ENCODE data around the gene SENP6. TPM values are rescaled to one million over a fixed set of nuclear protein-coding genes. Genes with fewer than 3 reads are reported as not detected.

Gene SENP6
- total RNA-seq, 2 experiments from 2014 or later = 69.5 to 75.1 TPM

DNA sequence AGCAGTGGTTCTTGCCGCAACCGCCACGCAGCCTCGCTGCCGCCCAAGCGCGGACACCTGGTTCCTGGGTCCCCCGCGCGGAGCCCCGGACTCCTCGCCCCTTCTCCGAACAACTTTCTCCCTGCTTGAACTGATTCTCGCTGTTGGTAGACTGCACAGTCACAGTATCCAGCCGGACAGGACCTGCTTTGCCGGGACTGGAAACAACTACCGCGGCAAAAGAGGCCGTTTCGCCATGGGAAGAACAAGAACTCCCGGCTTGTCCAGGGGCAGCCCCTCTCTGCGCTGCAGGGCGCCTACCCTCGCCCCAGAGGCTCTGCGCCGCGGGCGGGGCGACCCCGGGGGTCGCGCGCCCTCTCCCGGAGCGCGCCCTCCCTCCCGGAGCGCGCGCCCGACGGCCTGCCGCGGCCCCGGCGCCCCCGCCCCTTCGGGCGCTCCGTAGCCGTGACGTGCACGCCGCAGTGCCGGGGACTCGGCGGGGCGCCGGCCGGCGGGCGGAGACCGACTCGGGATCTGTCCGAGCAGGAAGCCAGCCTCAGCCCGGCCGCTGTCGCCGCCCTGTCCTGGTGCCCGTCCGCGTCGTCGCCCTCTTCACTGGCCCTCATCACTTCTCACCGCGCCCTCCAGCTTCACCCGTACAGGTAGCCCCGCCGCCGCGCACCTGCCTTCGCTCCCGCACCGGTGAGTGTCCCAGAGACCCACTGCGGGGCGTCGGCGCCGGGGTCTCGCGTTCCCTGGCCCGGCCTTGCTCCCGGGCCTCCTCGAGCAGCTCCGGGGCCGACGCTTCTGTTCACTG is 147.3 kb downstream of the SENP6 start, which contains the start of gene MYO6:
Gene MYO6 (plus strand): TSS at position 497 of the 796 bp plus-strand sequence. CDS start 68,309 bp downstream, outside the sequence.
- peaks cover 41% of the 10 kb centered on the region for H3K27me3 Mint-ChIP-seq
- peak; percentile 84 for ATAC-seq
- intact Hi-C loops (cut with DNase I, micrococcal nuclease) = loop anchor here in 1 of 2 experiments (2.0 to 5.0 kb wide), 2 partner anchors 82 to 467 kb away; partner anchors contain the start of gene TMEM30A

GRCh38 chr6:75751443-75751842 is 149.8 kb downstream of the SENP6 start:
- H3K27ac Mint-ChIP-seq = no peak overlapping the region
- intact Hi-C loops (cut with DNase I, micrococcal nuclease) = no loop called here
- CTCF ChIA-PET = no interaction called here
- POLR2A ChIA-PET = no interaction called here
- H3K27me3 Mint-ChIP-seq = peaks cover 33% of the 10 kb centered on the region
- H3K4me3 Mint-ChIP-seq = no peak overlapping the region
- no peak for DNase-seq
- ATAC-seq = no peak
- H3K4me1 Mint-ChIP-seq = peaks cover 6% of the 10 kb centered on the region
- H3K36me3 Mint-ChIP-seq (ENCODE audit: low read depth) = no peaks in the 10 kb centered on the region
- no peaks in the 10 kb centered on the region for H3K9me3 Mint-ChIP-seq (ENCODE audit: low read depth)

More for the DNA sequence above, 147.3 kb downstream of the SENP6 start, which contains the start of gene MYO6:
- Mint-ChIP-seq H3K4me1 (peaks cover 6% of the 10 kb centered on the region), H3K9me3 (ENCODE audit: low read depth) (no peaks in the 10 kb centered on the region), H3K27ac (peak within 1 kb of the TSS; percentile 53), H3K36me3 (ENCODE audit: low read depth) (no peaks in the 10 kb centered on the region), H3K4me3 (peak within 1 kb of the TSS; percentile 73)
- ChIA-PET POLR2A (no interaction called here), CTCF (no interaction called here)
- peak; percentile 55 for DNase-seq

- ATAC-seq (no peak), DNase-seq (no peak)
- Mint-ChIP-seq H3K27ac (no peak overlapping the region), H3K9me3 (ENCODE audit: low read depth) (no peaks in the 10 kb centered on the region), H3K4me1 (peaks cover 6% of the 10 kb centered on the region), H3K36me3 (ENCODE audit: low read depth) (no peaks in the 10 kb centered on the region), H3K27me3 (peaks cover 32% of the 10 kb centered on the region), H3K4me3 (no peak overlapping the region)
- intact Hi-C loops (cut with DNase I, micrococcal nuclease) = no loop called here
- CTCF ChIA-PET = no interaction called here
- POLR2A ChIA-PET = no interaction called here
Observed at GRCh38 chr6:75752365-75752764, 150.7 kb downstream of the SENP6 start.

DNA sequence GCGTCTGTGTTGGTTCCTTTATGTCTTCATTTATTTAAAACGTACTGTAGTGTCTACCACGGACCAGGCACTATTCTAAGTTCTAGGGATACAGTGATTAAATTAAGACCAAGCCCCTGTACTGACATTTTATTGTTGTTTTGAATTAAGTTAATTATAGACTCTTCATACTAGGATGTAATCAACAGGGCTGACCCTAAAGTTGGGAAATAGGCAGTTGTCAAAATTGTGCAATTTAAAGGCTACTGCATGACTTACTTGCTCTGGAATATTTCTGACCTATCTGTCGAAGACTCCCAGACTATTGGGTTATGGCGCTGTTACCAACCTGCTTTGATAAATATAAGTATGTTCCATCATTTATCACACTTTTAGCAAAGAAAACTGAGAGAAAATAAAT is 154.0 kb downstream of the SENP6 start:
- H3K4me3 Mint-ChIP-seq = no peak overlapping the region
- POLR2A ChIA-PET = no interaction called here
- intact Hi-C loops (cut with DNase I, micrococcal nuclease) = no loop called here
- ATAC-seq (no peak), DNase-seq (no peak)
- no peaks in the 10 kb centered on the region for H3K9me3 Mint-ChIP-seq (ENCODE audit: low read depth)
- H3K27ac Mint-ChIP-seq = no peak overlapping the region
- no peaks in the 10 kb centered on the region for H3K4me1 Mint-ChIP-seq
- no peaks in the 10 kb centered on the region for H3K36me3 Mint-ChIP-seq (ENCODE audit: low read depth)
- H3K27me3 Mint-ChIP-seq = peaks cover 19% of the 10 kb centered on the region
- CTCF ChIA-PET = no interaction called here

DNA sequence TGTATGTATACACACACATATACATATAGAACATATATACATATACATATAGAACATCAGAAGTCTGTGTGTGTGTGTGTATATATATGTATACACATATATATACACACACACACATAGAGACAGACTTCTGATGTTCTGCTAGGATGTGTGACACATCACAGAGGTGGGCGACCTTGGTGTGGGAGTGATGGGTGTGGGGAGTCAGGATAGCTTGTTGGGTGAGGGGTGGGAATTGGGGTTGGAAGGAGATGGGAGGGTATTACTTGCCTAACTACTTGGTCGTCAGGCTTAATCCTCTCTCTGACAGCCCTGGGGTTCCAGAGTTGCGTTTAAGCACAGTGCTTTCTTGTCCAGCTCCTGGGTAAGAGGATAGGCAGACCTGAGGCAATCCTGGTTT is 155.6 kb downstream of the SENP6 start:
- ChIA-PET POLR2A (no interaction called here), CTCF (no interaction called here)
- DNase-seq (no peak), ATAC-seq (no peak)
- H3K27ac Mint-ChIP-seq = no peak overlapping the region
- H3K9me3 Mint-ChIP-seq (ENCODE audit: low read depth) = no peaks in the 10 kb centered on the region
- H3K27me3 Mint-ChIP-seq = peaks cover 18% of the 10 kb centered on the region
- intact Hi-C loops (cut with DNase I, micrococcal nuclease) = no loop called here
- no peaks in the 10 kb centered on the region for H3K4me1 Mint-ChIP-seq
- no peak overlapping the region for H3K4me3 Mint-ChIP-seq
- no peaks in the 10 kb centered on the region for H3K36me3 Mint-ChIP-seq (ENCODE audit: low read depth)

DNA sequence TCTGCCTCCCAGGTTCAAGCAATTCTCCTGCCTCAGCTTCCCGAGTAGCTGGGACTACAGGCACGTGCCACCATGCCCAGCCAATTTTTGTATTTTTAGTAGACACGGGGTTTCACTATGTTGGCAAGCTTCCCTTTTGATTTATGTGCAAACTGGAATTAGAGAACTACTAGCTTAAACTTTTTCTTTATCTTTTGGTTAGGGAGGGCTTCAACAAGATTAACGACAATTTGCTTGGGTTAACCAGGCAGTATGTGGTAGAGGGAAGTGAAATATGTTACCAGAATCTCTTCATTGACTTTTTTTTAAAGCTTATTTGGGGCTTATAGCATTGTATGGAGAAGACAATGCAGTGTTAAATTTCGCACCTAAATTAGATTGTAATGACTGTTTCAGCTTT is 156.4 kb downstream of the SENP6 start:
- Mint-ChIP-seq H3K4me1 (no peaks in the 10 kb centered on the region), H3K4me3 (no peak overlapping the region), H3K36me3 (ENCODE audit: low read depth) (no peaks in the 10 kb centered on the region), H3K9me3 (ENCODE audit: low read depth) (no peaks in the 10 kb centered on the region), H3K27ac (no peak overlapping the region), H3K27me3 (peaks cover 18% of the 10 kb centered on the region)
- DNase-seq = no peak
- ATAC-seq = no peak
- POLR2A ChIA-PET = no interaction called here
- CTCF ChIA-PET = interaction anchor here (0.6 to 0.8 kb wide), 2 partner anchors 13 to 162 kb away, joined by 3 read pairs; no protein-coding TSS in a partner anchor
- intact Hi-C loops (cut with DNase I, micrococcal nuclease) = no loop called here

GRCh38 chr6:75759207-75759606 is 157.5 kb downstream of the SENP6 start:
- H3K27ac Mint-ChIP-seq = no peak overlapping the region
- POLR2A ChIA-PET = no interaction called here
- CTCF ChIA-PET = no interaction called here
- H3K36me3 Mint-ChIP-seq (ENCODE audit: low read depth) = no peaks in the 10 kb centered on the region
- H3K9me3 Mint-ChIP-seq (ENCODE audit: low read depth) = no peaks in the 10 kb centered on the region
- DNase-seq (no peak), ATAC-seq (no peak)
- peaks cover 20% of the 10 kb centered on the region for H3K27me3 Mint-ChIP-seq
- intact Hi-C loops (cut with DNase I, micrococcal nuclease) = no loop called here
- H3K4me3 Mint-ChIP-seq = no peak overlapping the region
- no peaks in the 10 kb centered on the region for H3K4me1 Mint-ChIP-seq

DNA sequence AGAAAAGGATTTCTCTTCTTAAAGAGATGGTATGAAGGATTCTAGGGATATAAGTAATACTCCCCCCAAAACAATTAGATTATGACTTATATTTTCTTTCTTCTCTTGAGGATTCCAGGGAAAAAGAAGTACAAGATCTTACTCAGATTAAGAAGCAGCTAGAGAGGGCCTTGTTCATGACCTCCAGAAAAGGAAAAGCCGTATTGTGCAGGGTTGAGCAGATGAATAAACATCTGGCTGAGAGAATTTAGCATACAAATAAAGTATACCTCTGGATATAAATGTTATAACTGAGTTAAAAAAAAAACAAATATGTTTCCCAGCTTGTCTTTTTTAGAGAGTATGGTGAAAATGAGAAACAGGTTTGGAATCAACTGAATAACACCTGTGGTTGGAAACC is 158.6 kb downstream of the SENP6 start:
- Mint-ChIP-seq H3K4me3 (no peak overlapping the region), H3K9me3 (ENCODE audit: low read depth) (no peaks in the 10 kb centered on the region), H3K27ac (no peak overlapping the region), H3K4me1 (no peaks in the 10 kb centered on the region), H3K27me3 (peaks cover 19% of the 10 kb centered on the region), H3K36me3 (ENCODE audit: low read depth) (no peaks in the 10 kb centered on the region)
- POLR2A ChIA-PET = no interaction called here
- DNase-seq (no peak), ATAC-seq (no peak)
- CTCF ChIA-PET = no interaction called here
- intact Hi-C loops (cut with DNase I, micrococcal nuclease) = no loop called here

DNA sequence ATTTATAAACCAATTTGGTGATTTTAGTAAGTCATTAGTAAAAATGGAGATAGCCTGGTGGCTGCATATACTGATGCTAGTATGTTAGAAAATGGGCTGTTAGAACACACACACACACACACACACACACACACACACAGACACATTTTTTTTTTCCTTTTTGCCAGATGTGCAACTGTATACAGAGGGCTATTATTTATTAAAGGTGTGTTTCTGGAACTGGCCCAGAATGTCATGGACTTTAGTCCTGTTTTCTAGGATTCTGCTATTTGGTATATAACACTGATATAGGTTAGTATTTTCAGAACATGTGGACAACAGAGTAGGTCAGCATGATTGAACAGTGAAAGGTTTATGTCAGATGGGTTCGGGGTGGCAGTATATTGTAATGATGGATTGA is 159.8 kb downstream of the SENP6 start:
- Mint-ChIP-seq H3K36me3 (ENCODE audit: low read depth) (no peaks in the 10 kb centered on the region), H3K4me3 (no peak overlapping the region), H3K9me3 (ENCODE audit: low read depth) (no peaks in the 10 kb centered on the region), H3K4me1 (no peaks in the 10 kb centered on the region), H3K27ac (no peak overlapping the region), H3K27me3 (peaks cover 17% of the 10 kb centered on the region)
- DNase-seq (no peak), ATAC-seq (no peak)
- POLR2A ChIA-PET = no interaction called here
- CTCF ChIA-PET = no interaction called here
- intact Hi-C loops (cut with DNase I, micrococcal nuclease) = no loop called here

DNA sequence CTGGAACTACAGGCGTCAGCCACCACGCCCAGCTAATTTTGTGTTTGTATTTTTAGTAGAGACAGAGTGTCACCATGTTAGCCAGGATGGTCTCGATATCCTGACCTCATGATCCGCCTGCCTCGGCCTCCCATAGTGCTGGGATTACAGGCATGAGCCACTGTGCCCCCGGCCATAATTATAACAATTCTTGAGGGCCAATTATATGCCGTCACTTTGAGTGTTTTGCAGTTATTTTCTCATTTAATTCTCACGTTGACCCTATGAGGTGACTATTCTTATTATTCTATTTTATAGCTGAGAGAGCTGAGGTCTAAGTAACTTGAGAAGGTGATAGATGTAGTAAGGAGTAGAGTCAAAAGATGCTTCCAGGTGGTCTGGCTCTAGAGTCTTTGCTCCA is 160.4 kb downstream of the SENP6 start:
- DNase-seq = no peak
- H3K4me1 Mint-ChIP-seq = no peaks in the 10 kb centered on the region
- CTCF ChIA-PET = no interaction called here

DNA sequence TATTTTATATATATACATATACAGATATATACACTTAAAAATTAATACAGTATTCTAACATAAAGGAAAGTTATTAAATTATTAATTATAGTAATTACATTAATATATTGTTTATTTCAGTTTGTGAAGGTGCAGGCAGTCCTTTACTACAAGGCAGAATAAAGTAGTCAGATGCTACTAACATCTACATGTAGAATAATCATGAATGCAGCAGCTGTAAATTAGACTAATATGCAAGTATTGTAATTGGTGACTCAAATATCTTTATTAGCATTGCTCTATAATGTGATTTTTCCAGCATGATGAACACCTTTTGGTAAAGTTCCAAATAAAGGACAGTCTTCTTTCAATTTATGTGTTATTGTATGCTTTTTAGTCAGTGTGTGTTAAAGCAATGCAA is 164.7 kb downstream of the SENP6 start:
- Mint-ChIP-seq H3K36me3 (ENCODE audit: low read depth) (no peaks in the 10 kb centered on the region), H3K4me1 (no peaks in the 10 kb centered on the region), H3K9me3 (ENCODE audit: low read depth) (no peaks in the 10 kb centered on the region), H3K4me3 (no peak overlapping the region), H3K27me3 (peaks cover 12% of the 10 kb centered on the region), H3K27ac (no peak overlapping the region)
- no peak for ATAC-seq
- intact Hi-C loops (cut with DNase I, micrococcal nuclease) = no loop called here
- no peak for DNase-seq
- POLR2A ChIA-PET = no interaction called here
- CTCF ChIA-PET = no interaction called here

More for the DNA sequence above, 160.4 kb downstream of the SENP6 start:
- Mint-ChIP-seq H3K4me3 (no peak overlapping the region), H3K9me3 (ENCODE audit: low read depth) (no peaks in the 10 kb centered on the region), H3K36me3 (ENCODE audit: low read depth) (no peaks in the 10 kb centered on the region), H3K27ac (no peak overlapping the region), H3K27me3 (peaks cover 18% of the 10 kb centered on the region)
- intact Hi-C loops (cut with DNase I, micrococcal nuclease) = no loop called here
- POLR2A ChIA-PET = no interaction called here
- ATAC-seq = no peak

Measured in activated CD4-positive, alpha-beta T cell treated with anti-CD3 and anti-CD28 coated beads for 36 hours (primary cell).